ENCODE data around the gene RBMXL3. TPM values are rescaled to one million over a fixed set of nuclear protein-coding genes. Genes with fewer than 3 reads are reported as not detected.

The RBMXL3 gene
- total and polyA plus RNA-seq, 2 donors (not counting 3 experiments of a cell fraction or from before 2014, with no cell fraction given) = not detected

DNA sequence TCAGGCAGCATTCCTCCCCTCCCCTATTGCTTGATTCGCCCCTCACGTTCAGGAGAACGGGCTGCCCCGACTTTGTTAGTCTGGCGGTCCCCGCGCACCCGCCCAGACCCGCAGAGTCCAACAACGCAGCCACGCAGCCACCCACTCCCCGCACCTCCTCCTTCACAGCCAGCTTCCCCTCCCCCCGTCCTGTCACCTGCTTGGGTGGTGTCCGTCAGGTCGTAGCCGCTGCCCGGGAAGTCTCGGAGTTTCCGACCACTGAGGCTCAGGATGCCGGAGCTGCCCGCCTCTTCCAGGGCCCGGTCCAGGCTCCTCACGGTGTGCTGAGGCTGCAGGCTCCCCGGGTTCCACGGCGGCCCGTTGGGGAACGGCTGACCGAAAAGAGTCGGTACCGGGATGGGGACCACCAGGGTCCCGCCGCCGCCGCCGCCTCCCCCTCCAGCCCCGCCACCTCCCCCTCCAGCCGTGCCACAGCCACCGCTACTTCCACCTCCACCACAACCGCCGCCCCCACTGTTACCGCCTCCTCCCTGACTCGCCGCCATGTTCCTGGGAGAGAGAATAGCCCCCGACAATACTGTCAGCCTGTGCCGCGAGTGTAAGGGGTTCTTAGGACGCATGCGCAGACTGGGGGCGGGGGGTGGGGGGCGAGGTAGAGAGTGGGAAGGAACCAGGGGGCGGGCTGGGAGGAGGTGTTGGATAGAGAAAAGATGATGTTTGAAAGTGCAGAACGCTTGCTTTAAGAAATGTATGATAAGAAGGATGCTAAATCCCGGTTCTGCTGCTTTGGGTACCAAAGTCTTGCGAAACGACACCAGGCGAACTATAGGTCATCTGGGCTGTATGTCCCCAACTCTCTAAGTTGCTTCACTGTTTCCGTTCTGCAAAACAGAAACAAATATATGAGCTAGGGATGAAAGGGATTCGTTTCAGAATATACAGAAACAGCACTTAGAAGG lies 44.6 kb downstream of the RBMXL3 start, which contains the start of gene LRCH2:
LRCH2 (minus strand) TSS at position 600 of the 959 bp plus-strand sequence; CDS start at position 545, 55 bp downstream.
- POLR2A ChIA-PET = no interaction called here
- Histone ChIP-seq H3K9me3 (replicated peaks; ENCODE audit: control insufficient read depth, insufficient read depth, low read length) (no peaks in the 10 kb centered on the region), H3K4me2 (ENCODE audit: insufficient read depth, low read length) (peak within 1 kb of the TSS; percentile 95), H3K4me1 (ENCODE audit: control insufficient read depth, extremely low read depth, insufficient read depth, low read length) (peaks cover 13% of the 10 kb centered on the region), H3K4me3 (replicated peaks in 1 of 3; ENCODE audit: insufficient read depth in 1 of 3, low read depth in 1 of 3, low read length in 3 of 3) (peak within 1 kb of the TSS; percentile 68 to 89 (median 88)), H3K27me3 (ENCODE audit: control insufficient read depth in 2 of 2, insufficient read depth in 2 of 2, low read length in 2 of 2) (no peaks in the 10 kb centered on the region), H3K79me2 (ENCODE audit: control insufficient read depth, insufficient read depth, low read length) (no peaks in the 10 kb centered on the region), H3K9me1 (replicated peaks; ENCODE audit: control insufficient read depth, extremely low read depth, insufficient read depth, low read length) (no peaks in the 10 kb centered on the region), H2AFZ (ENCODE audit: low read depth, low read length) (peak within 1 kb of the TSS; percentile 96), H3K9ac (replicated peaks; ENCODE audit: extremely low read depth, insufficient read depth, low read length) (peak within 1 kb of the TSS; percentile 38), H4K20me1 (replicated peaks; ENCODE audit: control insufficient read depth, extremely low read depth, insufficient read depth, low read length) (no peaks in the 10 kb centered on the region), H3K36me3 (ENCODE audit: control insufficient read depth in 2 of 2, extremely low read depth in 1 of 2, insufficient read depth in 2 of 2, low read length in 2 of 2) (no peaks in the 10 kb centered on the region), H3K27ac (ENCODE audit: insufficient read depth, low read depth, low read length) (no peak within 1 kb of the TSS)
- TF ChIP-seq FOS (IDR thresholded peaks at IDR 0.05; ENCODE audit: borderline replicate concordance, insufficient read depth, low read length) (no peak), JUN (IDR thresholded peaks at IDR 0.05; ENCODE audit: borderline replicate concordance, insufficient read depth, insufficient read length, low read depth) (no peak), POLR2A (IDR thresholded peaks at IDR 0.05; ENCODE audit: low read depth, low read length) (no peak), EZH2 (IDR thresholded peaks at IDR 0.05; ENCODE audit: borderline replicate concordance, low read depth, low read length, severe bottlenecking) (no peak), MYC (IDR thresholded peaks at IDR 0.05; ENCODE audit: low read depth, low read length) (no peak), POLR2AphosphoS5 (IDR thresholded peaks at IDR 0.05; ENCODE audit: insufficient read depth, low read depth, low read length) (no peak), GATA2 (IDR thresholded peaks at IDR 0.05; ENCODE audit: insufficient read depth, insufficient read length, low read depth, low read length) (no peak)
- TF ChIP-seq, protein P1, sequence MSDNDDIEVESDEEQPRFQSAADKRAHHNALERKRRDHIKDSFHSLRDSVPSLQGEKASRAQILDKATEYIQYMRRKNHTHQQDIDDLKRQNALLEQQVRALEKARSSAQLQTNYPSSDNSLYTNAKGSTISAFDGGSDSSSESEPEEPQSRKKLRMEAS (IDR thresholded peaks at IDR 0.05; ENCODE audit: insufficient read depth, insufficient read length) = no peak
- TF ChIP-seq, protein P2, sequence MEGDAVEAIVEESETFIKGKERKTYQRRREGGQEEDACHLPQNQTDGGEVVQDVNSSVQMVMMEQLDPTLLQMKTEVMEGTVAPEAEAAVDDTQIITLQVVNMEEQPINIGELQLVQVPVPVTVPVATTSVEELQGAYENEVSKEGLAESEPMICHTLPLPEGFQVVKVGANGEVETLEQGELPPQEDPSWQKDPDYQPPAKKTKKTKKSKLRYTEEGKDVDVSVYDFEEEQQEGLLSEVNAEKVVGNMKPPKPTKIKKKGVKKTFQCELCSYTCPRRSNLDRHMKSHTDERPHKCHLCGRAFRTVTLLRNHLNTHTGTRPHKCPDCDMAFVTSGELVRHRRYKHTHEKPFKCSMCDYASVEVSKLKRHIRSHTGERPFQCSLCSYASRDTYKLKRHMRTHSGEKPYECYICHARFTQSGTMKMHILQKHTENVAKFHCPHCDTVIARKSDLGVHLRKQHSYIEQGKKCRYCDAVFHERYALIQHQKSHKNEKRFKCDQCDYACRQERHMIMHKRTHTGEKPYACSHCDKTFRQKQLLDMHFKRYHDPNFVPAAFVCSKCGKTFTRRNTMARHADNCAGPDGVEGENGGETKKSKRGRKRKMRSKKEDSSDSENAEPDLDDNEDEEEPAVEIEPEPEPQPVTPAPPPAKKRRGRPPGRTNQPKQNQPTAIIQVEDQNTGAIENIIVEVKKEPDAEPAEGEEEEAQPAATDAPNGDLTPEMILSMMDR (IDR thresholded peaks at IDR 0.05; ENCODE audit: extremely low read depth in 1 of 2, insufficient read depth in 1 of 2, low read depth in 1 of 2, low read length in 2 of 2) = no peak
- dilution Hi-C loops (cut with MboI; ENCODE audit: extremely low pct_ligation_motif_present, low sequenced_read_pairs) (no loop called here), intact Hi-C loops (cut with micrococcal nuclease) (loop anchor here (5.0 kb wide), 2 partner anchors 61 to 444 kb away; no protein-coding TSS in a partner anchor)
- FAIRE-seq (peak; percentile 70), DNase-seq (ENCODE audit: low read depth, low spot score) (peak; percentile 47)
- CTCF ChIA-PET = no interaction called here
- BruUV-seq (replicated peaks) = no TSS peak
